Thymus (tissue), 11 donors: ENCODE measurements around the gene NLRP3. TPM values are rescaled to one million over a fixed set of nuclear protein-coding genes. Genes with fewer than 3 reads are reported as not detected.
"Not testable (repeated sequence)": the region's sequence is repeated elsewhere in the genome, so short reads cannot be mapped to it uniquely, and the experiment has no call there.

Experiments
- DNase-seq, 9 donors: peaks; one replicate each; pipeline ENCODE4 v3.0.0-alpha.2; 2013; ENCODE audit warnings: low spot score in 9 of 9, low read depth in 6 of 9, missing footprints in 1 of 9
- H3K27ac ChIP-seq, 2 donors: one replicate each; pipeline ENCODE4 v1.5.1; 2013; ENCODE audit warnings: control low read depth in 1 of 2, low read depth in 1 of 2, low read length in 1 of 2, mild to moderate bottlenecking in 1 of 2, moderate library complexity in 1 of 2
- H3K27me3 ChIP-seq, 2 donors: one replicate each; pipeline ENCODE4 v1.5.1; 2013; ENCODE audit warnings: low read length in 1 of 2; ENCODE audit not compliant: control insufficient read depth in 2 of 2, insufficient read depth in 1 of 2
- H3K36me3 ChIP-seq, 2 donors: one replicate each; pipeline ENCODE4 v1.5.1; 2013; ENCODE audit warnings: low read length in 1 of 2, mild to moderate bottlenecking in 1 of 2, moderate library complexity in 1 of 2; ENCODE audit not compliant: control insufficient read depth in 2 of 2, insufficient read depth in 2 of 2
- H3K4me1 ChIP-seq, 2 donors: one replicate each; pipeline ENCODE4 v1.5.1; 2013; ENCODE audit warnings: low read length in 2 of 2; ENCODE audit not compliant: control insufficient read depth in 2 of 2, insufficient read depth in 2 of 2
- H3K4me3 ChIP-seq, 2 donors: one replicate each; pipeline ENCODE4 v1.5.1; 2013; ENCODE audit warnings: low read length in 2 of 2, control low read depth in 1 of 2, mild to moderate bottlenecking in 1 of 2
- H3K9me3 ChIP-seq, 2 donors: one replicate each; pipeline ENCODE4 v1.5.1; 2013; ENCODE audit warnings: low read length in 1 of 2, mild to moderate bottlenecking in 1 of 2; ENCODE audit not compliant: control insufficient read depth in 2 of 2, insufficient read depth in 1 of 2
- WGBS: extraction: QIAGEN DNeasy Blood & Tissue Kit; methylation state at CpG from one replicate; pipeline ENCODE4 v1.1.7; 2013; 5-methylcytosine and 5-hydroxymethylcytosine counted together
- polyA plus RNA-seq: library from polyadenylated mRNA; stranded (reverse); fragments of 200-250 nt; gene quantifications from one replicate; pipeline ENCODE4 v1.2.3, GENCODE V29; 2013
- total RNA-seq: library from RNA; stranded (reverse); fragments of 120-200 nt; gene quantifications from one replicate; pipeline ENCODE4 v1.2.4, GENCODE V29; 2013
- donor health status: healthy.

NLRP3 gene
- total and polyA plus RNA-seq, 2 donors, result 1.7 to 2.6 TPM

GRCh38 chr1:247453997-247454396, 38.0 kb downstream of the NLRP3 start:
- no peak overlapping the region for H3K4me3 ChIP-seq
- H3K4me1 ChIP-seq, result no peaks in the 10 kb centered on the region
- 94% methylated on average over 11 of the region's 11 CpGs for WGBS
- no peaks in the 10 kb centered on the region for H3K27me3 ChIP-seq
- H3K36me3 ChIP-seq, result no peaks in the 10 kb centered on the region
- no peaks in the 10 kb centered on the region for H3K9me3 ChIP-seq
- no peak for DNase-seq
- no peak overlapping the region for H3K27ac ChIP-seq

GRCh38 chr1:247456021-247456420, 40.0 kb downstream of the NLRP3 start:
- Histone ChIP-seq H3K36me3 (no peaks in the 10 kb centered on the region), H3K9me3 (no peaks in the 10 kb centered on the region), H3K4me1 (no peaks in the 10 kb centered on the region), H3K4me3 (no peak overlapping the region), H3K27ac (no peak overlapping the region), H3K27me3 (no peaks in the 10 kb centered on the region)
- WGBS, result 63% methylated on average over 4 of the region's 4 CpGs
- no peak for DNase-seq

GRCh38 chr1:247456914-247457639, 41.1 kb downstream of the NLRP3 start:
- Histone ChIP-seq H3K27ac (no peak overlapping the region), H3K4me1 (no peaks in the 10 kb centered on the region), H3K27me3 (no peaks in the 10 kb centered on the region), H3K36me3 (no peaks in the 10 kb centered on the region), H3K9me3 (no peaks in the 10 kb centered on the region), H3K4me3 (no peak overlapping the region)
- 41% methylated on average over 16 of the region's 16 CpGs for WGBS
- DNase-seq, result peak in 3 of 9 donors; percentile 5 to 44 (median 27)

GRCh38 chr1:247459507-247459906, 43.5 kb downstream of the NLRP3 start:
- 82% methylated on average over 7 of the region's 7 CpGs for WGBS
- Histone ChIP-seq H3K36me3 (no peaks in the 10 kb centered on the region), H3K9me3 (no peaks in the 10 kb centered on the region), H3K27me3 (no peaks in the 10 kb centered on the region), H3K27ac (no peak overlapping the region), H3K4me1 (no peaks in the 10 kb centered on the region), H3K4me3 (no peak overlapping the region)
- no peak for DNase-seq

GRCh38 chr1:247465796-247466195, 49.8 kb downstream of the NLRP3 start:
- Histone ChIP-seq H3K27me3 (no peaks in the 10 kb centered on the region), H3K4me3 (no peak overlapping the region), H3K9me3 (no peaks in the 10 kb centered on the region), H3K27ac (no peak overlapping the region), H3K4me1 (no peaks in the 10 kb centered on the region), H3K36me3 (no peaks in the 10 kb centered on the region)
- DNase-seq, result no peak
- WGBS, result 82% methylated on average over 6 of the region's 6 CpGs

GRCh38 chr1:247467129-247467528, 51.2 kb downstream of the NLRP3 start:
- no peak for DNase-seq
- WGBS, result 91% methylated on average over 2 of the region's 2 CpGs

GRCh38 chr1:247468481-247469140, 52.6 kb downstream of the NLRP3 start:
- Histone ChIP-seq H3K9me3 (no peaks in the 10 kb centered on the region), H3K27me3 (no peaks in the 10 kb centered on the region), H3K27ac (no peak overlapping the region), H3K4me3 (no peak overlapping the region), H3K4me1 (no peaks in the 10 kb centered on the region), H3K36me3 (no peaks in the 10 kb centered on the region)
- DNase-seq, result no peak
- WGBS, result 95% methylated on average over 5 of the region's 5 CpGs

More at GRCh38 chr1:247467129-247467528, 51.2 kb downstream of the NLRP3 start:
- H3K4me1 ChIP-seq, result no peaks in the 10 kb centered on the region
- no peaks in the 10 kb centered on the region for H3K27me3 ChIP-seq
- no peak overlapping the region for H3K27ac ChIP-seq
- H3K4me3 ChIP-seq, result no peak overlapping the region
- H3K36me3 ChIP-seq, result no peaks in the 10 kb centered on the region
- no peaks in the 10 kb centered on the region for H3K9me3 ChIP-seq

GRCh38 chr1:247469141-247469535, 53.2 kb downstream of the NLRP3 start:
- no peak overlapping the region for H3K27ac ChIP-seq
- no peaks in the 10 kb centered on the region for H3K9me3 ChIP-seq
- no peak for DNase-seq
- H3K4me1 ChIP-seq, result no peaks in the 10 kb centered on the region
- H3K27me3 ChIP-seq, result no peaks in the 10 kb centered on the region
- WGBS, result 98% methylated on average over 5 of the region's 5 CpGs
- no peak overlapping the region for H3K4me3 ChIP-seq
- no peaks in the 10 kb centered on the region for H3K36me3 ChIP-seq

GRCh38 chr1:247470942-247471429, 55.0 kb downstream of the NLRP3 start:
- 94% methylated on average over 16 of the region's 16 CpGs for WGBS
- H3K27me3 ChIP-seq, H3K4me1 ChIP-seq, H3K27ac ChIP-seq, H3K4me3 ChIP-seq, H3K36me3 ChIP-seq, DNase-seq, H3K9me3 ChIP-seq: not testable (repeated sequence)
